NCI-H345 (cell line): ENCODE results near the gene ARSA.
"Not testable (repeated sequence)": the region's sequence is repeated elsewhere in the genome, so short reads cannot be mapped to it uniquely, and the experiment has no call there.

ENCODE experiments used
- DNase-seq: peaks from one replicate; lab custom pipeline; 2025; lab: John Stamatoyannopoulos, UW

Gene ARSA

GRCh38 chr22:50621948-50622722 is 5.8 kb downstream of the ARSA start:
- DNase-seq = peak; percentile 44

- DNase-seq = no peak
Measured at GRCh38 chr22:50621356-50621880, 6.5 kb downstream of the ARSA start.

DNA sequence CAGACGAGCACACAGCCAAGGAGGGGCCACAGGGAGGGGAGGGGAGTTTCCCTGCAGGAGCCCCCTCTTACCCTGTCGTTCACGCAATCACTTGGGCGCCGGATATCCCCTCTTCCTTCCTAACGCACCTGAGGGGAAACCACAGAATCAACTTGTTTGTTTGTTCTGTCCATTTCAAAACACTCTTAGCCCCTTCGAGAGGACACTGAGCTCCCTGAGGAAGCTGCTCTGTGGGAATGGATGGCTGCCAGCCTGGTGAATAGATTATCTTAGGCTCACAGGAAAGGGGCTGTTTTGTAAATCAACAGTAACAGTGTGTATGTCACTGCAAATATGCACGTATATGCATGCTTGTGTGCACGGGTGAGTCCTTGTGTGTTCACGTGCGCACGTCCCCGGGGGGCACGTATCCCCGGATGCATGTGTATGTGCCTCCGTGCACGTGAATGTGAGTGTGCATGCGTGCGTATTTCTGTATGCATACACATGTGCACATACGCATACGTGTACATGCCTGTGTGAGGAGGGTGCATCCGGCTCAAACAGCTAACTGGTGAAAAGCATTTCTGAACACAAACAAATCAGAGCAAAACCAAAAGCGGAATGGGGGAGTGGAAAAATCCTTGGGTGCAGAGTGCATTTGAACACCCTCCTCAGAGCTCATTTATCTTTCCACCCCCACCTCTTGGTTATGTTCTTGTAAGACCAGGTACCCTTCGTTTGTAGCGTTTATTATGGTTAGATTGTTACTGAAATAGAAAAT is 7.2 kb downstream of the ARSA start:
- DNase-seq = peak; percentile 73

DNA sequence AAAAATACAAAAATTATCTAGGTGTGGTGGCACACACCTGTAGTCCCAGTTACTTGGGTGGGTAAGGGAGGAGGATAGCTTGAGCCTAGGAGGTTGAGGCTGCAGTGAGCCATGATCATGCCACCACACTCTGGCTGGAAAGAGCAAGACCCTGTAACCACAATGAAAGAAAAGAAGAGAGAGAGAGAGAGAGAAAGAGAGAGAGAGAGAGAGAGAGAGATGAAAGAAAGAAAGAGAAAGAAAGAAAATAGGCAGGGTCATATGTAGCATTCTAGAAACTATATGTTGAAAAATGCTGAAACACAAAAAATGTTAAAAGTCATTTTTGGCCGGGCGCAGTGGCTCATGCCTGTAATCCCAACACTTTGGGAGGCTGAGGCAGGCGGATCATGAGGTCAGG is 13.7 kb downstream of the ARSA start:
- DNase-seq = not testable (repeated sequence)

DNA sequence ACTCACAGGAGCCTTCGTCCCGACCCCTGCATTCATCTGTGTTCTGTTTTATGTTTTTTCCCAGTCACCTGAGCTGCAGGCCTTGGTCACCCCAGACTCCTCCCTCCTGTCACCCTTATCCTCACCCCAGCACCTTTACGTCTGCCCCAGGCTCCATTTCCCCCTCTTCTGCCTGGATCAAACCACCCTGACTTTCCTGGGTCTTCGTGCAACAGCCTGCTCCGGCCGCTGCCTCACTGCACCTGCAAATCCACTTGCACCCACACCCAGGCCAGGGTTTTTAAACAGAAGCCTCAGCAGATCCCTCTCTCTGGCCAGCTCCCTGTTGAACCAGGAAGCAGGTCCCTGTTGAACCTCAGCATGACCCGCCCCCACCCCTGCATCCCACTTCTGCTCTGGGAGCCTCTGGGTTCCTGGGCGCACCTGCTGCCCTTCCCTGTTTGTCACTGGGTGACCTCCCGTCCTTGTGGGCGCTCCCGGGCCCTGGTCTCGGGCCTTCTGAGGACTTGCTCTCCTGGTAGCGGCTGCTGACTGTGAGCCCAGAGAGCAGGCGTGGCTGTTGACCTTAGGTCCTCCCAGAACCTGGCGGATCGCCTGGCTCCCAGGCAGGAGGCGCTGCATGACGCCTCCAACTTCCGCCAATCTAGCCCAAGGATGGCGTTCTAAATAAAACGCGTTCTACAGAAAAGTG is 14.5 kb downstream of the ARSA start:
- DNase-seq = no peak

DNA sequence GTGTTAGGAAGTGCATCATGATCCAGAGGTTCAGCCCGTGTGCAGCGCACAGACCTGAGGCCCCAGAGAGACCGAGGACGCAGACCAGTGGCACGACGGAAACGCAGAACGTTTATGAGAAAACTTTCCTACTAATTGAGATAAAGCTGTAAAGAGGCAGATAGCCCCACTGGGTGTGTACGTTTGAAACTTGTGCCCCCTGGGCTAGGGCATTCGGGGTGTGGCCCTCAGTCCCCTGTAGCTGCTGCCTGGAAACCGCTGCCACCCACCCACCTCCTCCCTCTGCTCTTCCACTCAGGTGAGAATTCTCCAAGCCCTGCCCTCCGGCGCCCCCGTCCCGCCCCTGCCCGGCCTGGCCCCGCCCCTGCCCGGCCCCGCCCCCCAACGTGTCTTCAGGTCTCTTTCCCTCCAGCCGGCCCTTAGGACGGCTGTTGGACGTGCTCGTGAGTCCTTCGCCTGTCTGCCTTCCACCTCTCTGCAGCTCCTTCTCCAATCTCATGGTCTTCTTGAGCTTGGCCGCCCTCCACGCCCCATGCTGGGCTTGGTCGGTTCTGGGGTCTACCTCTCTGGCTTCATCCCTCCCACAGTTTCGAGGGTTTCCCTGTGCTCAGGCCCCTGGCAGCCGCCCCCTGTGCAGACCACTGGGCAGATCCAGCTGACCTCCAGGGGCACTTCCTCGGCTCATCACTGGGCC is 15.3 kb downstream of the ARSA start:
- no peak for DNase-seq

- no peak for DNase-seq
Measured at GRCh38 chr22:50612168-50612527, 15.8 kb downstream of the ARSA start.

- no peak for DNase-seq
Measured at GRCh38 chr22:50611341-50612060, 16.5 kb downstream of the ARSA start.

- no peak for DNase-seq
Measured at GRCh38 chr22:50610581-50610980, 17.4 kb downstream of the ARSA start.

- no peak for DNase-seq
Measured at GRCh38 chr22:50610041-50610451, 17.9 kb downstream of the ARSA start.

DNA sequence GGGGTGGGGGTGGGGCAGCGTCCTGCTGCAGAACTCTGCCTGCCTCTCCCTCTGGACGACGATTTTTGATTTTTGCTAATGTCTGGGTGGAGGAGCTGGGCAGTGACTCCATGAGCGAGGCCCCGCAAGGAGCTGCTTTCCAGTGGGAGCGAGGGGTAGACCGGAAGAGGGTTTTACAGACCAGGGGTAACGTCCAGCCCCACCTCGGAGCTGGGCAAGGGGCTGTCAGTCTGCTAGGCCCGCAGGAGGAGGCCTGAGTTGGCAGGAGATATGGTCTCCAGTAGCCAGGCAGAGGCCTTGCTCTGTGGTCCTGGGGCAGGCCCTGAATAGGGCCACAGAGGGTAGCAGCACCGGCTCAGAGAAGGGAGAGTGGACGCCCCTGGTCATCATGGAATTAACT is 18.4 kb downstream of the ARSA start:
- no peak for DNase-seq

GRCh38 chr22:50608996-50609395 is 19.0 kb downstream of the ARSA start:
- DNase-seq = no peak

DNA sequence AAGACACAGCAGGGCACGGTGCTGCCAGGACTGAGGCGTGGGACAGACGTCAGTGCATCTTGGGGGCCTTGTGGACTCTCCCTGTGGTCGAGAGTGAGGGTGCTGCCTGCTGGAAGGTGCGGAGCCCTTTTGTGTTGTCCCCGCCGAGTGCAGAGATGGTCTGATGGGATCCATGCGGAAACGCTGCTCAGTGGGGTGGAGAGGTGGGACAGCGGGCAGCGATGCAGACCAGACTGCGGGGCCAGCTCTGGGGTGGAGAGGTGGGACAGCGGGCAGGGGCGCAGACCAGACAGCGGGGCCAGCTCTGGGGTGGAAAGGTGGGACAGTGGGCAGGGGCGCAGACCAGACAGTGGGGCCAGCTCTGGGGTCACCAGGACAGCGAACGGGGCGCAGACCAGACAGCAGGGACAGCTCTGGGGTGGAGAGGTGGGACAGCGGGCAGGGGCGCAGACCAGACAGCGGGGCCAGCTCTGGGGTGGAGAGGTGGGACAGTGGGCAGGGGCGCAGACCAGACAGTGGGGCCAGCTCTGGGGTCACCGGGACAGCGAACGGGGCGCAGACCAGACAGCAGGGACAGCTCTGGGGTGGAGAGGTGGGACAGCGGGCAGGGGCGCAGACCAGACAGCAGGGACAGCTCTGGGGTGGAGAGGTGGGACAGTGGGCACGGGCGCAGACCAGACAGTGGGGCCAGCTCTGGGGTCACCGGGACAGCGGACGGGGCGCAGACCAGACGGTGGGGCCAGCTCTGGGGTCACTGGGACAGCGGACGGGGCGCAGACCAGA is 19.7 kb downstream of the ARSA start:
- not testable (repeated sequence) for DNase-seq

- no peak for DNase-seq
Measured at GRCh38 chr22:50607659-50608020, 20.3 kb downstream of the ARSA start.

GRCh38 chr22:50606946-50607658 is 20.9 kb downstream of the ARSA start:
- no peak for DNase-seq

DNA sequence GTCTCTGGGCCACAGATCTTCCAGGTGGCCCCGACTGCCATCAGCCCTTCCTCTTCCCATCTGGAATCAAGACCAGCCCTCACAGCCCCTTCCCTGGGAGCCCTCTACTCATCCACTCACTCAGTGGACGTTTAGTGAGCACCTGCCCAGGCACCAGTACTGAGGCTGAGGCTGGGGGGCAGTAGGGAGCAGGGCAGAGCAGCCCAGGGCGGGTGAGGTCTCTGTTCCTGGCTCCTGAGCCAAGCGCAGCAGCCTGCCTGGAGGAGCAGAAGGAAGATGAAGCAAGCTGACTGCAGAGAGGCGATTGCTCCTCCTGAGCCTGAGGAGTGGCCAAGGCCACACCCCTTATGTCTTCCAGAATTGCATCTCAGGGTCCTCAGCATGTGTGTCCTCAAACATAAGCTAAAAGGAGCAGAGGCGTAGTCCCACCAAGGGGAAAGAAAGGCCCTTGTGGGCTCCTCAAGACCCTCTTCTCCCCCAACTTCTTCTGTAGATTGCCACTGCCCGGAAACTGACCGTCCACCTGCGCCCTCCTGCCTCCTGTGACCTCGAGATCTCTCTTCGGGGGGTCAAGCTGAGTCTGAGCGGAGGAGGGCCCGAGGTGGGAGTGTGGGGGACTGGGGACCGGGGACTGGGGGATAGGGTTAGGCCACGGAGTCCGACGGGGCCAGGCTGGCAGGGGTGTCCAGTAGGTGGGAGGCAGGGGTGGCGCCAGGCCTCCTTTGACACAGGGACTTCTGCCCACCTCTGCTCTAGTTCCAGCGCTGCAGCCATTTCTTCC is 21.6 kb downstream of the ARSA start:
- DNase-seq = no peak

- no peak for DNase-seq
Measured at GRCh38 chr22:50605613-50606074, 22.3 kb downstream of the ARSA start.

DNA sequence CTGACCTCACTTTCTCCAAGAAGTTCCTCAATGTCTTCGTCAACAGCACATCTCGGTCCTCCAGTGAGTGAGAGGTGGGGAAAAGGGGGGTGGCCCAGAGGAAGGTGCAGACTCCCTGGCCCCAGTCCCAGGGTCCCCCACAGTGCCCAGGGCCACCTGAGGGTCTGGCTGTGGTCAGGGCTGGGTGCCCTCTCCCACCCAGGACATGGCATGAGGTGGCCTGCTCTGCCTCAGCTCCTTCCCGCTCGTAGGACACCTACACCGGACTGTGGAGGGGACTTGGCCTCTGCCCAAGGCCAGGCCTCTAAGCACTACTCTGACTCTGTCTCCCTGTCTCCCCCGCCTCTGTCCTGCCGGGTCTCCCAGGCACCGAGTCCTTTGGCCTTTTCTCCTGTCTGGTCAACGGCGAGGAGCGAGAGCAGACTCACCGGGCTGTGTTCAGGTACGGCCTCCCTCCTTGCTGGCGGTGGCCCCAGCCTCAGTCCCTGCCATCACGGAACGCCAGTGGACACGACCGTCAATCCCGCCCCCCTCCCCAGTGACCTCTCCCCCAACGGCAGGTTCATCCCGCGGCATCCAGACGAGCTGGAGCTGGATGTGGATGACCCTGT is 22.8 kb downstream of the ARSA start:
- DNase-seq = no peak
